Adrenal gland (tissue), 5 donors: Measurements from ENCODE around the gene ARL11.

Source experiments
- CTCF ChIP-seq, 6 experiments: fragments of 450-650 bp in 4 of 6; fragments of 200-600 bp in 2 of 6; sonication (generic) in 1 of 6; IDR thresholded peaks; 1 replicate in 5 of 6; 2 replicates in 1 of 6; pipeline versions ENCODE4 v1.5.1 to v1.8.0; 2016 to 2021; ENCODE audit warnings: antibody characterized with exemption in 6 of 6, mild to moderate bottlenecking in 2 of 6, moderate library complexity in 1 of 6
- POLR2A ChIP-seq, 2 donors: fragments of 450-650 bp; IDR thresholded peaks; one replicate each; pipeline ENCODE4 v1.6.1; 2017; ENCODE audit warnings: antibody characterized with exemption in 2 of 2, mild to moderate bottlenecking in 2 of 2, moderate library complexity in 1 of 2
- donor health status: DM: no; HTN: no; CAD: no.

- TF ChIP-seq CTCF (IDR thresholded peaks at IDR 0.05) (peak in 4 of 6 experiments; percentile 13 to 24 (median 16)), POLR2A (IDR thresholded peaks at IDR 0.05) (no peak)
These were observed 21.1 kb downstream of the ARL11 start for GRCh38 chr13:49649244-49649962.
